IPS-20b (cell line): ENCODE results near the gene EYS.
"Not testable (repeated sequence)": the region's sequence is repeated elsewhere in the genome, so short reads cannot be mapped to it uniquely, and the experiment has no call there.

Experiments used
- H3K27ac ChIP-seq: one replicate; pipeline ENCODE4 v1.5.1; 2013; ENCODE audit warnings: low read length
- H3K27me3 ChIP-seq: 2 replicates; pipeline ENCODE4 v1.6.1; 2013; ENCODE audit warnings: mild to moderate bottlenecking, low read length, inconsistent platforms; ENCODE audit not compliant: insufficient read depth
- H3K36me3 ChIP-seq: 2 replicates; pipeline ENCODE4 v1.6.1; 2013; ENCODE audit warnings: low read depth, mild to moderate bottlenecking, inconsistent platforms, low read length, moderate library complexity; ENCODE audit not compliant: insufficient read depth
- H3K4me1 ChIP-seq: 2 replicates; pipeline ENCODE4 v1.6.1; 2013; ENCODE audit warnings: mild to moderate bottlenecking, control low read depth, inconsistent platforms, low read length, moderate library complexity; ENCODE audit not compliant: insufficient read depth
- H3K4me3 ChIP-seq: 2 replicates; pipeline ENCODE4 v1.5.1; 2013; ENCODE audit warnings: mild to moderate bottlenecking, low read length, inconsistent platforms
- H3K9ac ChIP-seq: 2 replicates; pipeline ENCODE4 v1.6.1; 2013; ENCODE audit warnings: low read depth, mild to moderate bottlenecking, inconsistent platforms, low read length, moderate library complexity
- H3K9me3 ChIP-seq: 2 replicates; pipeline ENCODE4 v1.6.1; 2013; ENCODE audit warnings: mild to moderate bottlenecking, low read depth, low read length, inconsistent platforms; ENCODE audit not compliant: insufficient read depth

The EYS gene

GRCh38 chr6:63963769-63964315 is 1743.2 kb downstream of the EYS start:
- Histone ChIP-seq H3K4me1 (peaks cover 26% of the 10 kb centered on the region), H3K9ac (no peak overlapping the region), H3K36me3 (no peaks in the 10 kb centered on the region), H3K27me3 (no peaks in the 10 kb centered on the region), H3K9me3 (peaks cover 4% of the 10 kb centered on the region; the same call in 1 of the 2 replicates), H3K27ac (no peak overlapping the region), H3K4me3 (peak overlapping the region; percentile 52; the same call in 1 of the 2 replicates)

GRCh38 chr6:63953336-63954021 is 1753.5 kb downstream of the EYS start:
- not testable (repeated sequence) for H3K4me3 ChIP-seq, H3K9ac ChIP-seq, H3K27ac ChIP-seq, H3K36me3 ChIP-seq, H3K27me3 ChIP-seq, H3K9me3 ChIP-seq, H3K4me1 ChIP-seq

DNA sequence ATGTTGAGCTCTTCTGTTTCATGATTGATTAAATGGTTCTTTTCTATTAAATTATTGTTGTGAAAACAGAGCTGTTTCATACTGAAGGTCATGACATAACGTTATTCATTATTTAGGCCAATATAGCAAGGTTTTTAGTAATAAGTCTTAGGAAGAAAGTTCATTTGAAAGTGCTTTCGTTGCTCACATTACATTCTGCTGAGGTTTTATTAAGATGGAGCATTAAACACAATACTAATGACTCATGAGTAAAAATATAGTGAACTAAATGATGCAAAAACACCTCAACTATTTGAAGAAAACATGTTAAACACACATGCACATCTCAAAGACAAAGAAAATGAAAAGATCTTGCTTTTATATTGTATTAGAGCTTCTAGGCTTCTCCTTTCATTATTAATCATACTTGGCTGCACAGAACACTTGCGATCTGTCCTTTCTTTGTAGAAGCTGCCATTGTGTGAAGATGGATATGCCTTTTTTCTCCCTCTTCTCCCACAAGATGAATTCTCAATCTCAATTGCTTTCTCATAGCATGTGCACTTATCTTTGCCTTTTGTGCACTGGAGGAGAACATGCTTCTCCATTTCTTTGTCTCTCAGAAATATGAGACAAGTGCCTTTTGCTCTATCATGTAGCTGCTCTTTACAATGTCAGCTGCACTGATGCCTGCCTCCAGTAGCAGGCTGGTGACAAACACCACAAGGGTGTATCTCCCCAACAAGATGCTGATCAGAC is 1759.1 kb downstream of the EYS start:
- H3K27me3 ChIP-seq = no peaks in the 10 kb centered on the region
- peaks cover 18% of the 10 kb centered on the region for H3K4me1 ChIP-seq
- no peak overlapping the region for H3K9ac ChIP-seq
- no peaks in the 10 kb centered on the region for H3K9me3 ChIP-seq
- no peak overlapping the region for H3K27ac ChIP-seq
- H3K36me3 ChIP-seq = no peaks in the 10 kb centered on the region
- no peak overlapping the region for H3K4me3 ChIP-seq

- Histone ChIP-seq H3K9ac (no peak overlapping the region), H3K4me3 (no peak overlapping the region), H3K27me3 (no peaks in the 10 kb centered on the region), H3K9me3 (no peaks in the 10 kb centered on the region), H3K4me1 (peaks cover 18% of the 10 kb centered on the region), H3K36me3 (no peaks in the 10 kb centered on the region), H3K27ac (no peak overlapping the region)
Measured at GRCh38 chr6:63945987-63946386, 1761.0 kb downstream of the EYS start.

DNA sequence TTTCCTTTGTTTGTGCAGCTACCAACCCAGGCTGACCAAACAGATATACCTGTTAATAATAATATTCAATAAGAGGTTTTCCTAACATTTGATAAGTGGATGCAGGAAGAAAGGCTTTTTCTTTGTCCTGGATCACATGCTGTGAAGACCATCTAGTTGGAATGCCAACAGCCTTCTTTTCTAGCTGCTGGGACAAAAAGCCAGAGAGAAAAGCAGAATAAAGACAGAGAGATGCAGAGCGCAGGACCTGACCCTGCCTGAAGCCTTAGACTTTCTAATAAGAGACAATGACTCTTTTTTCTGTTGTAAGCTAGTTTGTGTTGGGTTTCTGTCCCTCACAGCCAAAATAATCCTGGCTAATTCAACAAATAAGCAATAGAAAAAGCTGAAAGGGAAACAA is 1763.2 kb downstream of the EYS start:
- Histone ChIP-seq H3K4me1 (peaks cover 18% of the 10 kb centered on the region), H3K9me3 (no peaks in the 10 kb centered on the region), H3K27me3 (no peaks in the 10 kb centered on the region), H3K36me3 (no peaks in the 10 kb centered on the region), H3K4me3 (no peak overlapping the region), H3K9ac (peak overlapping the region; percentile 26; the same call in 1 of the 2 replicates), H3K27ac (no peak overlapping the region)

GRCh38 chr6:63941747-63942470 is 1765.1 kb downstream of the EYS start:
- Histone ChIP-seq H3K4me1 (peaks cover 18% of the 10 kb centered on the region), H3K9me3 (no peaks in the 10 kb centered on the region), H3K27me3 (no peaks in the 10 kb centered on the region), H3K27ac (no peak overlapping the region), H3K9ac (no peak overlapping the region), H3K4me3 (no peak overlapping the region), H3K36me3 (no peaks in the 10 kb centered on the region)

DNA sequence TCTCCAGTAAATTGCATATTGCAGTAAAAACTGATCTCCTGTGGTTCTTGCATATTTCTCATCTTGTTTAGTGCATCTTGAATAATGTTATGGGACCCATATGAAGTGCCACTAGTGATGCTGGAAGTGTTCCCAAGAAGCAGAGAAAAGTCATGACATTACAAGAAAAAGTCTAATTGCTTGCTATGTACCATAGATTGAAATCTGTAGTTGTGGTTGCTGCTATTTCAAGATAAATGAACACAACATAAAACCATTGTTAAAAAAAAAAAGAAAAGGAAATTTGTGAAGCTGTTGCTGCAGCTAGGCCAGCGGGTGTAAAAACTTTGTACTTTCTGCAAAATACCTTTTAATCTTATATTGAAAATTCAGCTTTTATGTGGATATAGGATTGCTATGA is 1767.0 kb downstream of the EYS start:
- no peak overlapping the region for H3K27ac ChIP-seq
- no peak overlapping the region for H3K4me3 ChIP-seq
- H3K27me3 ChIP-seq = no peaks in the 10 kb centered on the region
- H3K4me1 ChIP-seq = peaks cover 13% of the 10 kb centered on the region
- H3K9me3 ChIP-seq = no peaks in the 10 kb centered on the region
- H3K9ac ChIP-seq = no peak overlapping the region
- no peaks in the 10 kb centered on the region for H3K36me3 ChIP-seq

DNA sequence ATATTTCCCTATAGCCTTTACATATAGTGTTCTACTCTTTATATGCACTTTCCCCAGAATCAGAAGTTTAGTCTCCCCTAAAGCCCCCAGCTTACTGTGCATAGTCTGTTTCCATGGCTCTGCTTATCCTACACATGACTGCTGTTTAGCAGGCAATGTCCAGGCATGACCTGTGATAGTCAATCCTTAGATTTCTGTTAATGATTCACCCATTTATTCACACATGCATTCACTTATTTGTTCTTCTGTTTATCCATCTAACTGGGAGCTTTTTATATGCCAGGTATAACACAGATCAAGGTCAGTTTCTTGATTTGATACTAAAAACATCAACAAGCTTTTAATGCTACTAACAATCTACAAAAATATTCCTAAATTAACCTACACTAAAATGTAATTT is 1770.6 kb downstream of the EYS start:
- no peaks in the 10 kb centered on the region for H3K27me3 ChIP-seq
- H3K4me1 ChIP-seq = no peaks in the 10 kb centered on the region
- no peak overlapping the region for H3K9ac ChIP-seq
- H3K27ac ChIP-seq = no peak overlapping the region
- H3K9me3 ChIP-seq = no peaks in the 10 kb centered on the region
- no peaks in the 10 kb centered on the region for H3K36me3 ChIP-seq
- H3K4me3 ChIP-seq = no peak overlapping the region

- no peaks in the 10 kb centered on the region for H3K36me3 ChIP-seq
Measured at GRCh38 chr6:63935732-63936131, 1771.3 kb downstream of the EYS start.

DNA sequence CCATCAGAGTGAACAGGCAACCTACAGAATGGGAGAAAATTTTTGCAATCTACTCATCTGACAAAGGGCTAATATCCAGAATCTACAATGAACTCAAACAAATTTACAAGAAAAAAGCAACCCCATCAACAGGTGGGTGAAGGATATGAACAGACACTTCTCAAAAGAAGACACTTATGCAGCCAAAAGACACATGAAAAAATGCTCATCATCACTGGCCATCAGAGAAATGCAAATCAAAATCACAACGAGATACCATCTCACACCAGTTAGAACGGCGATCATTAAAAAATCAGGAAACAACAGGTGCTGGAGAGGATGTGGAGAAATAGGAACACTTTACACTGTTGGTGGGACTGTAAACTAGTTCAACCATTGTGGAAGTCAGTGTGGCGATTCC is 1773.1 kb downstream of the EYS start:
- not testable (repeated sequence) for H3K4me1 ChIP-seq, H3K27me3 ChIP-seq, H3K36me3 ChIP-seq, H3K9me3 ChIP-seq, H3K27ac ChIP-seq, H3K9ac ChIP-seq, H3K4me3 ChIP-seq

More at GRCh38 chr6:63935732-63936131, 1771.3 kb downstream of the EYS start:
- H3K4me3 ChIP-seq = no peak overlapping the region
- H3K9ac ChIP-seq = no peak overlapping the region
- no peaks in the 10 kb centered on the region for H3K4me1 ChIP-seq
- no peaks in the 10 kb centered on the region for H3K27me3 ChIP-seq
- H3K9me3 ChIP-seq = no peaks in the 10 kb centered on the region
- no peak overlapping the region for H3K27ac ChIP-seq

DNA sequence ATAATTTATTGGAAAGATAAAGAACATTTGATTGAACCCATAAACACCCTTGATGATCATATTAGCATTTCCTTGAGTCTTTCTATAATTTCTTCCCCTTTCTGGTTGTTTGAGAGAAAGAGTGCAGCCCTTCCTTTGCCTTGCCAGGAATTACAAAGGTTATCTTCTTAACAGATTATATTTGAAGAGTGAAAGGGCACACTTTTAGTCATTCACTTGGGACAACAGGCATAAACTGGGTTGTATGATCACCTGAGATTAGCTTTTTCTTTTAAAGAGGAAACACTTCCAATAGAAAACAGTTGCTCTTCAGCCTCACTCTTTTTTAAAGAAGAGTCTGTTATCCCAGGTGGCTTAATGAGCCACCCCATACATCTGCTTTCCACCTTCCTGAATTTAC is 1776.2 kb downstream of the EYS start:
- H3K36me3 ChIP-seq = no peaks in the 10 kb centered on the region
- no peak overlapping the region for H3K9ac ChIP-seq
- no peaks in the 10 kb centered on the region for H3K4me1 ChIP-seq
- H3K27me3 ChIP-seq = no peaks in the 10 kb centered on the region
- H3K9me3 ChIP-seq = no peaks in the 10 kb centered on the region
- H3K27ac ChIP-seq = no peak overlapping the region
- no peak overlapping the region for H3K4me3 ChIP-seq
